DOHH2 (cell line): ENCODE results near the gene LPAR5.

Source experiments
- EZH2phosphoT487 ChIP-seq: fragments of 200-600 bp; sonication (generic); IDR thresholded peaks from 2 replicates; pipeline ENCODE4 v1.6.1; 2017; ENCODE audit warnings: borderline replicate concordance, mild to moderate bottlenecking, antibody characterized with exemption, low read length, moderate library complexity, mixed read lengths
- TF ChIP-seq, protein P1 (sequence below): fragments of 200-600 bp; sonication (generic); IDR thresholded peaks from one replicate; pipeline ENCODE4 v1.5.1; 2014; ENCODE audit warnings: antibody characterized with exemption, mild to moderate bottlenecking, low read depth, low read length; ENCODE audit not compliant: poor library complexity, severe bottlenecking

DNA sequence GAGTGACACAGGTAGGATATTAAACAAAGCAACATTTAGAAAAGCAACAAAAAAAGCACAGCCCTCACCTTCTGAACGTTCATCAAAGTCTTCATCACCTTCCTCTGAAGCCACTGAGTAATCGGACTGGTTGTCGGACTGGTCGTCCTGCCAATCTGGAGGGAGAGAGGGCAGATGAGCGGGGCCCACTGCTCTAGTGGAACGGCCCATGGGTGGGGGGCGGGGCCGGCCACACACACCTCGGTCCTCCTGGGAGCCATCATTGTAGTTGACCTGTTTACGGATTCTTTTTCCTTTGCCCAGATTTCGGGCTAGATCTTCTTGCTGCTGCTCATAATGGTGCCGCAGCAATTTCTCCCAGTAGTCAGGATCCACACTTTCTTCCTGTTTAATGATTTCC is 52.8 kb downstream of the LPAR5 start:
- TF ChIP-seq, protein P1, sequence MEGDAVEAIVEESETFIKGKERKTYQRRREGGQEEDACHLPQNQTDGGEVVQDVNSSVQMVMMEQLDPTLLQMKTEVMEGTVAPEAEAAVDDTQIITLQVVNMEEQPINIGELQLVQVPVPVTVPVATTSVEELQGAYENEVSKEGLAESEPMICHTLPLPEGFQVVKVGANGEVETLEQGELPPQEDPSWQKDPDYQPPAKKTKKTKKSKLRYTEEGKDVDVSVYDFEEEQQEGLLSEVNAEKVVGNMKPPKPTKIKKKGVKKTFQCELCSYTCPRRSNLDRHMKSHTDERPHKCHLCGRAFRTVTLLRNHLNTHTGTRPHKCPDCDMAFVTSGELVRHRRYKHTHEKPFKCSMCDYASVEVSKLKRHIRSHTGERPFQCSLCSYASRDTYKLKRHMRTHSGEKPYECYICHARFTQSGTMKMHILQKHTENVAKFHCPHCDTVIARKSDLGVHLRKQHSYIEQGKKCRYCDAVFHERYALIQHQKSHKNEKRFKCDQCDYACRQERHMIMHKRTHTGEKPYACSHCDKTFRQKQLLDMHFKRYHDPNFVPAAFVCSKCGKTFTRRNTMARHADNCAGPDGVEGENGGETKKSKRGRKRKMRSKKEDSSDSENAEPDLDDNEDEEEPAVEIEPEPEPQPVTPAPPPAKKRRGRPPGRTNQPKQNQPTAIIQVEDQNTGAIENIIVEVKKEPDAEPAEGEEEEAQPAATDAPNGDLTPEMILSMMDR, result no peak
- no peak for TF ChIP-seq EZH2phosphoT487
